ENCODE results near the gene SPR. TPM values are rescaled to one million over a fixed set of nuclear protein-coding genes. Genes with fewer than 3 reads are reported as not detected.

The SPR gene
- total and polyA plus RNA-seq, 2 of the 13 experiments (the other 11 are each of a cell fraction or from before 2014, with no cell fraction given), result 34.0 to 96.0 TPM

DNA sequence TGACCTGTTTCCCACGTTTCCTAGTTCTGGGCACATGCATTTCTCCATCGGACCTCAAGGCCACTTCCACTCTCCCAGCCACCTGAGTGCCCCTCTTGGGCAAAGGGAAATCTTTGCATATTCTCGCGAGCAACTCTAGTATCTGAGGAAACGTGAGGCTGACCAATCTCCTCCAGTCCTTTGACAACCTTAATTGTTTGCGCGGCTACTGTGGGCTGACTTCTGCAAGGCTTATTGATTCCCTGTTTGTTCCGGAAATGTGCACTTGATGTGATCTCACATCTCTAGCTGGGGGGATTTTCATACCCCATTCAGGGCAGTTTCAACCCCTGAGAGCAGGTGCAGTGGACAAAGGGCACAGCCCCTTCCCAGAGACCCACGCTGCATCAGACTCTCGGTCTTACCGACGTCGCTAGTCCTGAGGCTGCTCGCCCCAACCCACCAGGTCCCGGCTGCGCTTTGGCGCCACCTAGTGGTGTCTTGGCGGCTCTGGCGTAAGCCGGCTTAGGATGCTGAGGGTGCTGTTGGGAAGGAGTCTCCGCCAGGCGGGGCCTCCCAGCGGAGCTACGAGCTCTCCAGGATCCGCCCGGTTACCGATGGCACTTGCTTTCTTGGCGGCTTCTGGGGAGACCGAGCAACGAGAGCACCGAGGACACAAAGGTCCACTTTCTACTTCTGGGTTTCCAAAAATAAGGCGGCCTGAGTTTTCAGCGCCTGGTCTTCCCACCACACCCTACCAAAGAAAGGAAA is 24.8 kb upstream of the SPR start (continued):
- TF ChIP-seq ZNF501 (CRISPR knock-in tag; IDR thresholded peaks at IDR 0.05) (peak; percentile 84; the same call in 1 of the 2 replicates), PCBP2 (optimal IDR thresholded peaks at IDR 0.05; ENCODE audit: low read depth, low read length, poor library complexity, severe bottlenecking) (no peak), POLR2A (IDR thresholded peaks at IDR 0.05; ENCODE audit: insufficient read depth in 1 of 2, low read depth in 2 of 2, low read length in 2 of 2) (no peak), HOXD1 (CRISPR knock-in tag; IDR thresholded peaks at IDR 0.05) (no peak), ZNF350 (CRISPR knock-in tag; IDR thresholded peaks at IDR 0.05; ENCODE audit: borderline replicate concordance, low read depth) (peak; percentile 89; the same call in 1 of the 2 replicates), NCOA2 (CRISPR knock-in tag; IDR thresholded peaks at IDR 0.05) (no peak), PITX1 (CRISPR knock-in tag; IDR thresholded peaks at IDR 0.05) (peak; percentile 84), POLR2AphosphoS2 (IDR thresholded peaks at IDR 0.05; ENCODE audit: low read depth, low read length) (no peak), FOSL1 (CRISPR knock-in tag; IDR thresholded peaks at IDR 0.05; ENCODE audit: borderline replicate concordance) (no peak), HDAC6 (IDR thresholded peaks at IDR 0.05; ENCODE audit: low read depth, low read length) (no peak), ETV6 (CRISPR knock-in tag; conservative IDR thresholded peaks at IDR 0.05) (peak; percentile 22; the same call in 1 of the 2 replicates)
- TF ChIP-seq, protein P1, sequence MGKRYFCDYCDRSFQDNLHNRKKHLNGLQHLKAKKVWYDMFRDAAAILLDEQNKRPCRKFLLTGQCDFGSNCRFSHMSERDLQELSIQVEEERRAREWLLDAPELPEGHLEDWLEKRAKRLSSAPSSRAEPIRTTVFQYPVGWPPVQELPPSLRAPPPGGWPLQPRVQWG (CRISPR knock-in tag; IDR thresholded peaks at IDR 0.05; ENCODE audit: borderline replicate concordance, low read depth), result no peak
- TF ChIP-seq, protein P2, sequence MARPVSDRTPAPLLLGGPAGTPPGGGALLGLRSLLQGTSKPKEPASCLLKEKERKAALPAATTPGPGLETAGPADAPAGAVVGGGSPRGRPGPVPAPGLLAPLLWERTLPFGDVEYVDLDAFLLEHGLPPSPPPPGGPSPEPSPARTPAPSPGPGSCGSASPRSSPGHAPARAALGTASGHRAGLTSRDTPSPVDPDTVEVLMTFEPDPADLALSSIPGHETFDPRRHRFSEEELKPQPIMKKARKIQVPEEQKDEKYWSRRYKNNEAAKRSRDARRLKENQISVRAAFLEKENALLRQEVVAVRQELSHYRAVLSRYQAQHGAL (CRISPR knock-in tag; IDR thresholded peaks at IDR 0.05; ENCODE audit: not compliant biosample characterization), result peak; percentile 81
- TF ChIP-seq, protein P3, sequence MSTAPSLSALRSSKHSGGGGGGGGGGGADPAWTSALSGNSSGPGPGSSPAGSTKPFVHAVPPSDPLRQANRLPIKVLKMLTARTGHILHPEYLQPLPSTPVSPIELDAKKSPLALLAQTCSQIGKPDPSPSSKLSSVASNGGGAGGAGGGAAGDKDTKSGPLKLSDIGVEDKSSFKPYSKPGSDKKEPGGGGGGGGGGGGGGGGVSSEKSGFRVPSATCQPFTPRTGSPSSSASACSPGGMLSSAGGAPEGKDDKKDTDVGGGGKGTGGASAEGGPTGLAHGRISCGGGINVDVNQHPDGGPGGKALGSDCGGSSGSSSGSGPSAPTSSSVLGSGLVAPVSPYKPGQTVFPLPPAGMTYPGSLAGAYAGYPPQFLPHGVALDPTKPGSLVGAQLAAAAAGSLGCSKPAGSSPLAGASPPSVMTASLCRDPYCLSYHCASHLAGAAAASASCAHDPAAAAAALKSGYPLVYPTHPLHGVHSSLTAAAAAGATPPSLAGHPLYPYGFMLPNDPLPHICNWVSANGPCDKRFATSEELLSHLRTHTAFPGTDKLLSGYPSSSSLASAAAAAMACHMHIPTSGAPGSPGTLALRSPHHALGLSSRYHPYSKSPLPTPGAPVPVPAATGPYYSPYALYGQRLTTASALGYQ (CRISPR knock-in tag; IDR thresholded peaks at IDR 0.05), result no peak; the same call in 1 of the 2 replicates
- TF ChIP-seq, protein P4, sequence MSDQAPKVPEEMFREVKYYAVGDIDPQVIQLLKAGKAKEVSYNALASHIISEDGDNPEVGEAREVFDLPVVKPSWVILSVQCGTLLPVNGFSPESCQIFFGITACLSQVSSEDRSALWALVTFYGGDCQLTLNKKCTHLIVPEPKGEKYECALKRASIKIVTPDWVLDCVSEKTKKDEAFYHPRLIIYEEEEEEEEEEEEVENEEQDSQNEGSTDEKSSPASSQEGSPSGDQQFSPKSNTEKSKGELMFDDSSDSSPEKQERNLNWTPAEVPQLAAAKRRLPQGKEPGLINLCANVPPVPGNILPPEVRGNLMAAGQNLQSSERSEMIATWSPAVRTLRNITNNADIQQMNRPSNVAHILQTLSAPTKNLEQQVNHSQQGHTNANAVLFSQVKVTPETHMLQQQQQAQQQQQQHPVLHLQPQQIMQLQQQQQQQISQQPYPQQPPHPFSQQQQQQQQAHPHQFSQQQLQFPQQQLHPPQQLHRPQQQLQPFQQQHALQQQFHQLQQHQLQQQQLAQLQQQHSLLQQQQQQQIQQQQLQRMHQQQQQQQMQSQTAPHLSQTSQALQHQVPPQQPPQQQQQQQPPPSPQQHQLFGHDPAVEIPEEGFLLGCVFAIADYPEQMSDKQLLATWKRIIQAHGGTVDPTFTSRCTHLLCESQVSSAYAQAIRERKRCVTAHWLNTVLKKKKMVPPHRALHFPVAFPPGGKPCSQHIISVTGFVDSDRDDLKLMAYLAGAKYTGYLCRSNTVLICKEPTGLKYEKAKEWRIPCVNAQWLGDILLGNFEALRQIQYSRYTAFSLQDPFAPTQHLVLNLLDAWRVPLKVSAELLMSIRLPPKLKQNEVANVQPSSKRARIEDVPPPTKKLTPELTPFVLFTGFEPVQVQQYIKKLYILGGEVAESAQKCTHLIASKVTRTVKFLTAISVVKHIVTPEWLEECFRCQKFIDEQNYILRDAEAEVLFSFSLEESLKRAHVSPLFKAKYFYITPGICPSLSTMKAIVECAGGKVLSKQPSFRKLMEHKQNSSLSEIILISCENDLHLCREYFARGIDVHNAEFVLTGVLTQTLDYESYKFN (CRISPR knock-in tag; conservative IDR thresholded peaks at IDR 0.05), result peak; percentile 48; the same call in 1 of the 2 replicates
- TF ChIP-seq, protein P5, sequence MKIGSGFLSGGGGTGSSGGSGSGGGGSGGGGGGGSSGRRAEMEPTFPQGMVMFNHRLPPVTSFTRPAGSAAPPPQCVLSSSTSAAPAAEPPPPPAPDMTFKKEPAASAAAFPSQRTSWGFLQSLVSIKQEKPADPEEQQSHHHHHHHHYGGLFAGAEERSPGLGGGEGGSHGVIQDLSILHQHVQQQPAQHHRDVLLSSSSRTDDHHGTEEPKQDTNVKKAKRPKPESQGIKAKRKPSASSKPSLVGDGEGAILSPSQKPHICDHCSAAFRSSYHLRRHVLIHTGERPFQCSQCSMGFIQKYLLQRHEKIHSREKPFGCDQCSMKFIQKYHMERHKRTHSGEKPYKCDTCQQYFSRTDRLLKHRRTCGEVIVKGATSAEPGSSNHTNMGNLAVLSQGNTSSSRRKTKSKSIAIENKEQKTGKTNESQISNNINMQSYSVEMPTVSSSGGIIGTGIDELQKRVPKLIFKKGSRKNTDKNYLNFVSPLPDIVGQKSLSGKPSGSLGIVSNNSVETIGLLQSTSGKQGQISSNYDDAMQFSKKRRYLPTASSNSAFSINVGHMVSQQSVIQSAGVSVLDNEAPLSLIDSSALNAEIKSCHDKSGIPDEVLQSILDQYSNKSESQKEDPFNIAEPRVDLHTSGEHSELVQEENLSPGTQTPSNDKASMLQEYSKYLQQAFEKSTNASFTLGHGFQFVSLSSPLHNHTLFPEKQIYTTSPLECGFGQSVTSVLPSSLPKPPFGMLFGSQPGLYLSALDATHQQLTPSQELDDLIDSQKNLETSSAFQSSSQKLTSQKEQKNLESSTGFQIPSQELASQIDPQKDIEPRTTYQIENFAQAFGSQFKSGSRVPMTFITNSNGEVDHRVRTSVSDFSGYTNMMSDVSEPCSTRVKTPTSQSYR (CRISPR knock-in tag; IDR thresholded peaks at IDR 0.05; ENCODE audit: borderline replicate concordance), result no peak
- TF ChIP-seq, protein P6, sequence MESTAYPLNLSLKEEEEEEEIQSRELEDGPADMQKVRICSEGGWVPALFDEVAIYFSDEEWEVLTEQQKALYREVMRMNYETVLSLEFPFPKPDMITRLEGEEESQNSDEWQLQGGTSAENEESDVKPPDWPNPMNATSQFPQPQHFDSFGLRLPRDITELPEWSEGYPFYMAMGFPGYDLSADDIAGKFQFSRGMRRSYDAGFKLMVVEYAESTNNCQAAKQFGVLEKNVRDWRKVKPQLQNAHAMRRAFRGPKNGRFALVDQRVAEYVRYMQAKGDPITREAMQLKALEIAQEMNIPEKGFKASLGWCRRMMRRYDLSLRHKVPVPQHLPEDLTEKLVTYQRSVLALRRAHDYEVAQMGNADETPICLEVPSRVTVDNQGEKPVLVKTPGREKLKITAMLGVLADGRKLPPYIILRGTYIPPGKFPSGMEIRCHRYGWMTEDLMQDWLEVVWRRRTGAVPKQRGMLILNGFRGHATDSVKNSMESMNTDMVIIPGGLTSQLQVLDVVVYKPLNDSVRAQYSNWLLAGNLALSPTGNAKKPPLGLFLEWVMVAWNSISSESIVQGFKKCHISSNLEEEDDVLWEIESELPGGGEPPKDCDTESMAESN (CRISPR knock-in tag; conservative IDR thresholded peaks at IDR 0.05), result peak; percentile 90
